Activated CD8-positive, alpha-beta memory T cell treated with anti-CD3 and anti-CD28 coated beads, Interleukin-2, amount 50 U/mL, for 48 hours (primary cell): ENCODE data around the gene CPD.

Source experiments
- DNase-seq: peaks from one replicate; pipeline ENCODE4 v3.0.0-alpha.2; 2020

Gene CPD

GRCh38 chr17:30514895-30515596 is 136.3 kb downstream of the CPD start:
- no peak for DNase-seq

DNA sequence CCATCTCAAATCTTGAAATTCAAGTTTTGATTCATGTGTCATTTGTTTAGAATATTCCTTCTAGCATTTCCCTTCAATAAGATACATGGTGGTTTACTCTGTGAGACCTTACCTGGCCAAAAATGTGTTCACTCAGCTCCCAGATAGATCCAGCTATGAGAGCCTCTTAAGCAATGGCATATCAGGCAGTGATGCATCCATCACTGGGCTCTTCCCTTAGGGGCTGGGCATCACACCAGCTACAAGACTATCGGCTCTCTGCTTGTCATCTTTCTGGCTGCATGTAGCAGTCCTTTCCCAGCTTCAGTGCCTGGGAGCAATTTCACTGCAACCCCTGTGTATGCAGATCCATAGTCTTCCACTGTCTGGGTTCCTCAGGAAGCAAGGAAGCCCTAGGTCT is 139.1 kb downstream of the CPD start:
- no peak for DNase-seq

DNA sequence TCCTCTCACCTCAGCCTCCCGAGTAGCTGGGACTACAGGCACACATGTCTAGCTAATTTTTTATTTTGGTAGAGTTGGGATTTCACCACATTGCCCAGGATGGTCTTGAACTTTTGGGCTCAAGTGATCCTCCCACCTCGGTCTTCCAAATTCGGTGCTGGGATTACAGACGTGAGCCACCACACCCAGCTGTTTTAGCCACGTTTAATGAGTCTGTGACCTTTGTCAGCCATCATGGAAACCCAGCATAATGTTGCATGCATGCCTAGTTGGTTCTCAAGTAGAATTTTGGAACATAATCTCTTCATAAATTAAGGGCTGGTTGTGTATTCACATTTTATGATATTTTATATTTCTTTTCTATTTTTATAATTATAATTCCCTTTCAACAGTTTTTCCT is 140.4 kb downstream of the CPD start:
- no peak for DNase-seq
